K562 (cell line): ENCODE data around the gene WSCD1. TPM values are rescaled to one million over a fixed set of nuclear protein-coding genes. Genes with fewer than 3 reads are reported as not detected.

Source experiments
- ATAC-seq: fragments of 200-7000 bp; cut with Tn5 transposase; 3 replicates; pipeline ENCODE4 v1.9.1; 2020; ENCODE audit warnings: moderate library complexity
- Bru-seq: library from RNA; stranded (reverse); fragments of 400-500 nt; gene quantifications from one replicate; lab custom pipeline; 2021; lab: Mats Ljungman, UMichigan
- BruChase-seq, 2 experiments: library from RNA; stranded (reverse); fragments of 400-500 nt; gene quantifications; one replicate each; lab custom pipeline; 2021; lab: Mats Ljungman, UMichigan
- BruUV-seq: library from RNA; stranded (reverse); fragments of 400-500 nt; replicated peaks from 2 replicates; lab custom pipeline; 2021; lab: Mats Ljungman, UMichigan
- CTCF ChIA-PET: fragments of 300-600 bp; formaldehyde crosslinking; extraction: SDS; loops from one replicate; lab custom pipeline; 2021; ENCODE audit warnings: low intra/inter-chr PET ratio; lab: Yijun Ruan, JAX
- POLR2A ChIA-PET: fragments of 300-600, 350-650 bp; sonication (Branson Sonifier 250); formaldehyde crosslinking; extraction: SDS; loops from one replicate; lab custom pipeline; 2021; ENCODE audit warnings: antibody characterized with exemption, inconsistent platforms; lab: Yijun Ruan, JAX
- DNase-seq, 4 experiments: peaks; one replicate each; pipeline versions ENCODE4 v3.0.0 to v3.0.0-alpha.2; 2011 to 2018; ENCODE audit warnings: low spot score in 3 of 4, mixed read lengths in 3 of 4; ENCODE audit errors: extremely low read depth in 1 of 4
- FAIRE-seq: peaks from 2 replicates; lab custom pipeline; 2011; peaks lifted over from hg19 to GRCh38; lab: Jason Lieb, UNC
- H2AFZ ChIP-seq: 2 replicates; pipeline ENCODE4 v1.6.0; 2011; ENCODE audit warnings: low read depth, low read length, control low read depth, inconsistent platforms
- H3K27ac ChIP-seq: fragments of 200-600 bp; 3 replicates; pipeline ENCODE4 v1.8.0; 2011; ENCODE audit warnings: low read depth, mild to moderate bottlenecking, control low read depth, inconsistent platforms, low read length, moderate library complexity, mixed read lengths; ENCODE audit errors: extremely low read depth
- H3K27me3 ChIP-seq, 2 experiments: fragments of 300-600 bp in 1 of 2; 2 replicates in 1 of 2; 3 replicates in 1 of 2; pipeline versions ENCODE4 v1.6.0 to v1.8.0; 2011; ENCODE audit warnings: inconsistent platforms in 2 of 2, low read length in 2 of 2, mild to moderate bottlenecking in 1 of 2, mixed read lengths in 1 of 2, moderate library complexity in 1 of 2; ENCODE audit not compliant: control insufficient read depth in 2 of 2, insufficient read depth in 2 of 2
- H3K36me3 ChIP-seq: fragments of 300-600 bp; 3 replicates; pipeline ENCODE4 v1.8.0; 2011; ENCODE audit warnings: mild to moderate bottlenecking, low read length, inconsistent platforms; ENCODE audit not compliant: control insufficient read depth, insufficient read depth
- H3K4me1 ChIP-seq, 2 experiments: fragments of 200-600 bp in 1 of 2; replicated peaks in 1 of 2; 2 replicates in 1 of 2; 3 replicates in 1 of 2; pipeline versions ENCODE4 v1.5.1 to v1.8.0; 2011; ENCODE audit warnings: inconsistent platforms in 2 of 2, low read length in 2 of 2, mild to moderate bottlenecking in 1 of 2, mixed read lengths in 1 of 2, moderate library complexity in 1 of 2; ENCODE audit not compliant: control insufficient read depth in 2 of 2, insufficient read depth in 2 of 2
- H3K4me2 ChIP-seq: 2 replicates; pipeline ENCODE4 v1.6.1; 2011; ENCODE audit warnings: low read length, control low read depth, inconsistent platforms, mixed read lengths; ENCODE audit not compliant: insufficient read depth
- H3K4me3 ChIP-seq: fragments of 200-600 bp; sonication (generic), shearing (Covaris generic); 2 replicates; pipeline ENCODE4 v1.5.1; 2016; ENCODE audit warnings: control low read depth, inconsistent platforms
- H3K79me2 ChIP-seq: fragments of 200-600 bp; 3 replicates; pipeline ENCODE4 v1.8.0; 2011; ENCODE audit warnings: low read length, inconsistent platforms; ENCODE audit not compliant: control insufficient read depth, insufficient read depth
- H3K9ac ChIP-seq, 2 experiments: 2 replicates each; pipeline versions ENCODE4 v1.6.0 to v1.6.1; 2011; ENCODE audit warnings: low read depth in 2 of 2, low read length in 2 of 2, control low read depth in 1 of 2, inconsistent platforms in 1 of 2, mild to moderate bottlenecking in 1 of 2, mixed read lengths in 1 of 2; ENCODE audit not compliant: insufficient read depth in 1 of 2
- H3K9me1 ChIP-seq: one replicate; pipeline ENCODE4 v1.6.0; 2011; ENCODE audit warnings: inconsistent platforms, mild to moderate bottlenecking, low read length, moderate library complexity; ENCODE audit not compliant: control insufficient read depth, insufficient read depth
- H3K9me3 ChIP-seq: replicated peaks from 2 replicates; pipeline ENCODE4 v1.5.1; 2011; ENCODE audit warnings: low read depth, low read length, inconsistent platforms; ENCODE audit not compliant: control insufficient read depth, insufficient read depth
- H4K20me1 ChIP-seq: replicated peaks from 2 replicates; pipeline ENCODE4 v1.6.1; 2011; ENCODE audit warnings: low read length, inconsistent platforms, mixed read lengths; ENCODE audit not compliant: control insufficient read depth, insufficient read depth
- E2F3 ChIP-seq: fragments of 250-450 bp; sonication (Bioruptor Pico); IDR thresholded peaks from 2 replicates; pipeline ENCODE4 v1.4.0; 2020; ENCODE audit warnings: mild to moderate bottlenecking
- ESRRA ChIP-seq: fragments of 450-650 bp; IDR thresholded peaks from 2 replicates; pipeline ENCODE4 v1.6.1; 2014; ENCODE audit warnings: low read depth, mild to moderate bottlenecking, moderate library complexity, borderline replicate concordance
- GTF2A2 ChIP-seq: IDR thresholded peaks from 2 replicates; pipeline ENCODE4 v1.6.1; 2016; ENCODE audit warnings: mild to moderate bottlenecking, missing genetic modification characterization, missing compliant biosample characterization
- HDAC8 ChIP-seq: fragments of 450-650 bp; IDR thresholded peaks from 2 replicates; pipeline ENCODE4 v1.6.1; 2016; ENCODE audit warnings: mild to moderate bottlenecking, missing genetic modification characterization, moderate library complexity, missing compliant biosample characterization
- NFATC3 ChIP-seq: fragments of 450-650 bp; IDR thresholded peaks from 2 replicates; pipeline ENCODE4 v1.6.1; 2017; ENCODE audit warnings: mild to moderate bottlenecking
- RUNX1 ChIP-seq: sonication (generic); IDR thresholded peaks from 2 replicates; pipeline ENCODE4 v1.6.1; 2016; ENCODE audit warnings: antibody characterized with exemption, low read depth
- ZNF699 ChIP-seq: fragments of 250-450 bp; sonication (Bioruptor Pico); IDR thresholded peaks from 2 replicates; pipeline ENCODE4 v1.8.0; 2021; ENCODE audit warnings: mild to moderate bottlenecking, moderate library complexity; ENCODE audit not compliant: insufficient replicate concordance
- ZNF830 ChIP-seq: fragments of 250-450 bp; sonication (Bioruptor Pico); IDR thresholded peaks from 2 replicates; pipeline ENCODE4 v1.5.0; 2021; ENCODE audit warnings: mild to moderate bottlenecking
- WGBS: fragments of 100-300 bp; shearing (Covaris generic); methylation state at CpG from one replicate; pipeline ENCODE4 v1.1.6; 2016; ENCODE audit warnings: low coverage, mixed read lengths; ENCODE audit not compliant: insufficient coverage; ENCODE audit errors: missing lambda C conversion rate; 5-methylcytosine and 5-hydroxymethylcytosine counted together
- in situ Hi-C: fragments of 300-500 bp; cut with MboI; formaldehyde crosslinking; loops from 4 replicates; pipeline ENCODE4 v1.15.0; 2018; ENCODE audit warnings: inconsistent platforms, mixed read lengths
- intact Hi-C: fragments of 100-400 bp; cut with micrococcal nuclease; formaldehyde crosslinking; loops from 2 replicates; pipeline ENCODE4 v1.14.2; 2022
- long read RNA-seq, 3 experiments: library from polyadenylated mRNA in 2 of 3; library from RNA in 1 of 3; unstranded in 2 of 3; stranded (forward) in 1 of 3; transcript quantifications; one replicate each; pipeline ENCODE4 v2.0.0, GENCODE V29; 2019 to 2022
- polyA minus RNA-seq, 3 experiments: library from RNA; depleted of rRNA, polyadenylated mRNA; stranded (reverse); fragments of >200 nt; gene quantifications; 2 replicates each; pipeline ENCODE4 v1.2.3, GENCODE V29; 2011
- polyA plus RNA-seq, 8 experiments: library from polyadenylated mRNA; depleted of rRNA in 4 of 8; stranded (reverse) in 5 of 8; unstranded in 3 of 8; fragments of >200 nt; fragmentation: Nextera tagmentation in 2 of 8; fragmentation: Illumina TruSeq in 1 of 8; extraction: Ambion mirVana in 2 of 8; extraction: Trizol in 1 of 8; gene quantifications; 2 replicates each; pipeline versions ENCODE4 v1.2.1 to v1.2.3, GENCODE V29; 2011 to 2014; ENCODE audit warnings: inconsistent platforms in 1 of 8, missing spikeins in 1 of 8
- total RNA-seq, 7 experiments: library from RNA; depleted of rRNA in 6 of 7; stranded (reverse); fragments of >200 nt in 6 of 7; fragmentation: Illumina TruSeq in 2 of 7; extraction: Trizol in 2 of 7; gene quantifications; 2 replicates each; pipeline versions ENCODE4 v1.2.1 to v1.2.3, GENCODE V29; 2011 to 2021; ENCODE audit warnings: low replicate concordance in 1 of 7

WSCD1 gene
- not detected in 2 replicates for total RNA-seq (2011; cell fraction: chromatin; rRNA removed; ENCODE audit: low replicate concordance)
- total RNA-seq (2011; cell fraction: nucleolus; rRNA removed) = not detected in 2 replicates
- not detected in 2 replicates for total RNA-seq (2011; cell fraction: nucleoplasm; rRNA removed)
- total RNA-seq (2014; rRNA removed) (not detected in 2 replicates), total RNA-seq (2014; rRNA removed; fragmentation: Illumina TruSeq; extraction: Trizol) (not detected in 2 replicates), total RNA-seq (2015; rRNA removed; fragmentation: Illumina TruSeq; extraction: Trizol) (not detected in 2 replicates), total RNA-seq (2021) (0.02 TPM in 1 of 2 replicates, not detected in the other), polyA plus RNA-seq (2011; rRNA removed) (not detected in 2 replicates), polyA plus RNA-seq (2014; fragmentation: Illumina TruSeq; extraction: Trizol) (not detected in 2 replicates), polyA plus RNA-seq (2014; fragmentation: Nextera tagmentation; extraction: Ambion mirVana) (not detected), polyA plus RNA-seq (2014; rRNA removed) (not detected in 2 replicates), polyA minus RNA-seq (2011; rRNA and poly(A)+ RNA removed) (not detected in 2 replicates), Bru-seq, nascent RNA (percentile 7 among the genes with signal in this experiment), BruChase-seq, experiment 1, labeled RNA remaining after a 2-hour chase (percentile 6 among the genes with signal in this experiment), BruChase-seq, experiment 2, labeled RNA remaining after a 6-hour chase (percentile 7 among the genes with signal in this experiment)
- polyA plus RNA-seq (2011; cell fraction: cytosol; rRNA removed) = not detected in 2 replicates
- not detected in 2 replicates for polyA plus RNA-seq (2011; cell fraction: nucleus; rRNA removed)
- 0.08 TPM in 1 of 2 replicates, not detected in the other for polyA plus RNA-seq (2012)
- polyA minus RNA-seq (2011; cell fraction: cytosol; rRNA and poly(A)+ RNA removed) = not detected in 2 replicates
- polyA minus RNA-seq (2011; cell fraction: nucleus; rRNA and poly(A)+ RNA removed) = not detected in 2 replicates
- long read RNA-seq, experiment 1 = 0 reads
- long read RNA-seq, experiment 2 = 0 reads
- long read RNA-seq, experiment 3 = 0 reads

DNA sequence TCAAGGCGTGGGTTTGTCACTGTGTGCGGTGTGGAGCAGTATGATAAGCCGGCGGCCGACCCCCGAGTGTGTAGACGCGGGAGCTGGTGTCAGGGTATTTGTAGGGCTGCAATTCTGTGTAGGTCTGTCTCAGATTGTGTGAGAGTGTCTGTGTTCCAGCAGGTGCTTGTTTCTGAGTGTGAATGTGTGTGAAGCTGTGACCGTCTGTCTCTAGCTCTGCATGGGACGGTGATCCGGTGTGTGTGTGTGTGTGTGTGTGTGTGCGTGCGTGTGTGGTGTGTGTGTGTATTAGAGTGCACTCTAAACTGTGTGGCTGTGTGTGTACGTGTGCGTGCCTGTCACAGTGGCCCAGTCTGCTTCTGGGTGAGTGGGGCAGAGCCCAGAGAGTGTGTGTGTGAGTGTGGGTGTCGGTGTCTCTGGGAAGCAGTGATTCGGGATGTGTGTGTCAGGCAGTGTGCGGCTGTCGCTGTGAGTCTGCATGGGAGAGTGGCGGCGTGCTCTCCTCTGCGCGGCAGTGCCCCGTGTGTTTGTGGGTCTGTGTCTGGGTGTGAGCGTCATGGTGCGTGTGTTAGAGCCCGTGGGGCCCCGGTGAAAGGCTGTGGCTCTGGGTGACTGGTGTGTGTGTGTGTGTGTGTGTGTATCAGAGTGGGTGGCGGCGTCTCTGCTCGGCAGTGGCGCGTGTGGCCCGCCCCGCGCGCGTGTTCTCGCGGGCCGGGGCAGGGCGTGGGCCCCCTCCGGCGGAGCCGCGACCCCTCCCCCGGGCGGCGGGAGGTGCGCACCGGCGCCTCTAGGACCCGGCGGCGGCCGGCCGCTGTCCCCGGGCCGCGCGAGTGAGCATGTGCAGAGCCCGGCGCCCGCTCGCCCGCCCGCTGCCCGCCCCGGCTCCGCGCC is at the start of gene WSCD1:
Gene WSCD1, plus strand, starts transcription at position 841 of the 891 bp plus-strand sequence. CDS start 10,280 bp downstream, outside the sequence.
- POLR2A ChIA-PET = interaction anchor here (0.7 kb wide), 1 partner anchor 8 kb away, joined by 4 read pairs; no protein-coding TSS in a partner anchor
- no peak within 1 kb of the TSS for H3K4me3 ChIP-seq
- no peak within 1 kb of the TSS for H3K27ac ChIP-seq
- H2AFZ ChIP-seq = no peak within 1 kb of the TSS
- H3K79me2 ChIP-seq = no peaks in the 10 kb centered on the region
- no peaks in the 10 kb centered on the region for H3K4me1 ChIP-seq
- CTCF ChIA-PET = no interaction called here
- H3K9ac ChIP-seq = no peak within 1 kb of the TSS
- ATAC-seq = no peak
- in situ Hi-C loops = no loop called here
- H3K9me3 ChIP-seq = no peaks in the 10 kb centered on the region
- no peaks in the 10 kb centered on the region for H3K9me1 ChIP-seq
- intact Hi-C loops = no loop called here
- H3K4me2 ChIP-seq = no peak within 1 kb of the TSS
- TF ChIP-seq NFATC3 (no peak), ZNF830 (CRISPR knock-in tag) (no peak), ZNF699 (no peak), GTF2A2 (no peak), RUNX1 (no peak), E2F3 (CRISPR knock-in tag) (no peak), HDAC8 (no peak), ESRRA (no peak)
- peaks cover 3% of the 10 kb centered on the region; the same call in 1 of the 2 replicates for H4K20me1 ChIP-seq
- peaks cover 0 to 16% of the 10 kb centered on the region in 2 experiments; a peak in 3 of 5 replicates for H3K27me3 ChIP-seq
- no TSS peak for BruUV-seq
- WGBS = 3% methylated on average over 8 of the region's 71 CpGs
- no peak for DNase-seq
- no peaks in the 10 kb centered on the region for H3K36me3 ChIP-seq
- FAIRE-seq = no peak
